T-cell (primary cell): Measurements from ENCODE around the gene RAB41. TPM values are rescaled to one million over a fixed set of nuclear protein-coding genes. Genes with fewer than 3 reads are reported as not detected.
"Not testable (repeated sequence)": the region's sequence is repeated elsewhere in the genome, so short reads cannot be mapped to it uniquely, and the experiment has no call there.

ENCODE experiments used
- ATAC-seq, 4 experiments: fragments of 200-7000 bp in 3 of 4; fragments of 150-1000 bp in 1 of 4; cut with Tn5 transposase; replicated peaks in 1 of 4; 1 replicate in 3 of 4; 2 replicates in 1 of 4; pipeline ENCODE4 v1.10.0; 2021; ENCODE audit warnings: moderate library complexity in 3 of 4, mild to moderate bottlenecking in 2 of 4, moderate number of reproducible peaks in 1 of 4
- CTCF ChIA-PET, 2 donors: fragments of 300-600 bp; sonication (Branson Sonifier 250); formaldehyde crosslinking; loops; one replicate each; lab custom pipeline; 2022; ENCODE audit warnings: antibody characterized with exemption in 2 of 2; lab: Charles Lee
- POLR2A ChIA-PET, 2 donors: fragments of 300-600 bp; sonication (Branson Sonifier 250); formaldehyde crosslinking; loops; one replicate each; lab custom pipeline; 2022; ENCODE audit warnings: antibody characterized with exemption in 2 of 2; lab: Charles Lee
- DNase-seq, 35 experiments: peaks; one replicate each; pipeline versions ENCODE4 v3.0.0 to v3.0.0-alpha.2; 2013 to 2023
- H3K27ac ChIP-seq: one replicate; pipeline ENCODE4 v1.5.1; 2013; ENCODE audit warnings: low read length
- H3K27me3 ChIP-seq, 2 experiments: replicated peaks in 1 of 2; 1 replicate in 1 of 2; 2 replicates in 1 of 2; pipeline versions ENCODE4 v1.6.1 to v1.7.0; 2013; ENCODE audit warnings: low read length in 1 of 2, mixed read lengths in 1 of 2; ENCODE audit not compliant: control insufficient read depth in 2 of 2, insufficient read depth in 2 of 2; ENCODE audit errors: extremely low read depth in 1 of 2
- H3K36me3 ChIP-seq, 2 donors: 1 replicate in 1 of 2; 2 replicates in 1 of 2; pipeline versions ENCODE4 v1.6.1 to v1.7.0; 2013; ENCODE audit warnings: low read length in 1 of 2; ENCODE audit not compliant: control insufficient read depth in 2 of 2, insufficient read depth in 1 of 2; ENCODE audit errors: extremely low read depth in 1 of 2
- H3K4me1 ChIP-seq, 2 experiments: 1 replicate in 1 of 2; 2 replicates in 1 of 2; pipeline versions ENCODE4 v1.6.1 to v1.7.0; 2013; ENCODE audit warnings: low read length in 2 of 2, mixed read lengths in 1 of 2; ENCODE audit not compliant: insufficient read depth in 2 of 2, control insufficient read depth in 1 of 2; ENCODE audit errors: extremely low read depth in 1 of 2
- H3K4me3 ChIP-seq, 2 donors: 1 replicate in 1 of 2; 2 replicates in 1 of 2; pipeline versions ENCODE4 v1.5.1 to v1.7.0; 2013; ENCODE audit warnings: mild to moderate bottlenecking in 2 of 2, low read length in 1 of 2, moderate library complexity in 1 of 2; ENCODE audit not compliant: control insufficient read depth in 1 of 2; ENCODE audit errors: extremely low read depth in 1 of 2
- H3K9me3 ChIP-seq: 2 replicates; pipeline ENCODE4 v1.7.0; 2013
- H3K27ac Mint-ChIP-seq, 2 donors: one replicate each; pipeline ENCODE4 v1.8.0; 2020 to 2021; ENCODE audit warnings: mild to moderate bottlenecking in 2 of 2, mixed read lengths in 2 of 2
- H3K27me3 Mint-ChIP-seq, 2 donors: one replicate each; pipeline ENCODE4 v1.8.0; 2021 to 2022; ENCODE audit warnings: mixed read lengths in 2 of 2
- H3K36me3 Mint-ChIP-seq: one replicate; pipeline ENCODE4 v1.8.0; 2021; ENCODE audit warnings: mixed read lengths
- H3K4me1 Mint-ChIP-seq, 3 donors: one replicate each; pipeline ENCODE4 v1.8.0; 2020 to 2022; ENCODE audit warnings: mixed read lengths in 3 of 3, mild to moderate bottlenecking in 1 of 3
- H3K4me3 Mint-ChIP-seq, 3 donors: one replicate each; pipeline ENCODE4 v1.8.0; 2020 to 2022; ENCODE audit warnings: mild to moderate bottlenecking in 3 of 3, mixed read lengths in 3 of 3, moderate library complexity in 3 of 3
- H3K9me3 Mint-ChIP-seq, 3 donors: one replicate each; pipeline ENCODE4 v1.8.0; 2020 to 2022; ENCODE audit warnings: mixed read lengths in 3 of 3
- WGBS: methylation state at CpG from one replicate; pipeline ENCODE4 v1.1.5; 2013; ENCODE audit warnings: missing lambda C conversion rate; ENCODE audit not compliant: insufficient coverage; 5-methylcytosine and 5-hydroxymethylcytosine counted together
- total RNA-seq, 35 experiments: library from RNA in 6 of 35; stranded (reverse) in 6 of 35; fragments of 120-200 nt in 1 of 35; gene quantifications; one replicate each; pipeline versions ENCODE4 v1.2.1 to v1.2.4 and lab custom pipeline; 2013 to 2026

Gene RAB41
- total RNA-seq, 5 donors from 2014 or later (not counting 1 experiment from before 2014, with no cell fraction given): not detected

- Mint-ChIP-seq H3K27me3 (peaks cover 0 to 4% of the 10 kb centered on the region in 2 donors), H3K4me1 (peaks cover 0 to 15% (median 3%) of the 10 kb centered on the region in 3 donors), H3K4me3 (no peak overlapping the region), H3K36me3 (no peaks in the 10 kb centered on the region), H3K9me3 (no peaks in the 10 kb centered on the region), H3K27ac (no peak overlapping the region)
- no CpG with 5 or more reads among the region's 3 CpGs for WGBS
- no peaks in the 10 kb centered on the region for H3K27me3 ChIP-seq
- peaks cover 0 to 2% of the 10 kb centered on the region in 2 experiments for H3K4me1 ChIP-seq
- ATAC-seq: no peak
- no peaks in the 10 kb centered on the region for H3K36me3 ChIP-seq
- DNase-seq: no peak
- H3K9me3 ChIP-seq: no peaks in the 10 kb centered on the region
- no peak overlapping the region for H3K4me3 ChIP-seq
- ChIA-PET POLR2A (no interaction called here), CTCF (no interaction called here)
- H3K27ac ChIP-seq: no peak overlapping the region
Observed at GRCh38 chrX:70301716-70302115, 19.7 kb downstream of the RAB41 start.

DNA sequence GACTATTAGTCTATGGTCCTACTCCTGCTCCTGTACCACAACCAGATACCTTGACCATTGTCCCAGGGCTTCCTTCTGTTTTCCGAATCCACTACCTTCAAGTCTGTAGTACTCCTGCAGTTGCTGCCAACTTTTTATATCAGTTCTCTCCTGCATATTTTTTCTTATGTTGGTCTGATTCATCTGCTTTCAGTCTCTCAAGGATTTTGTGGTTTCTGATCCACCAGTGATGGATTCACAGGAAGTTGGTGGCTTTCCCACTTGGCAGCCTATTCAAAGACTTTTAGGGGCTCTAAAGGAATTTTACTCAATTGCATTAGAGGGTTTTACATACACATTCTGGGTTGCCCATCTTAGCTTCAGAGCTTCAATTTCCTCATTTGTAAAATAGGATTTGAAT lies 31.5 kb downstream of the RAB41 start:
- H3K27me3 ChIP-seq: no peaks in the 10 kb centered on the region
- no peak overlapping the region for H3K27ac ChIP-seq
- WGBS: 100% methylated on average over 1 of the region's 1 CpG
- Mint-ChIP-seq H3K9me3 (no peaks in the 10 kb centered on the region), H3K36me3 (no peaks in the 10 kb centered on the region), H3K27ac (no peak overlapping the region), H3K4me3 (no peak overlapping the region), H3K27me3 (peaks cover 0 to 7% of the 10 kb centered on the region in 2 donors), H3K4me1 (peaks cover 0 to 9% (median 0%) of the 10 kb centered on the region in 3 donors)
- H3K36me3 ChIP-seq: no peaks in the 10 kb centered on the region
- POLR2A ChIA-PET: interaction anchor here in 1 of 2 donors (0.6 to 0.7 kb wide), 2 partner anchors 11 to 138 kb away, joined by 3 read pairs; no protein-coding TSS in a partner anchor
- H3K4me1 ChIP-seq: no peaks in the 10 kb centered on the region
- no peak for ATAC-seq
- no peak overlapping the region for H3K4me3 ChIP-seq
- DNase-seq: no peak
- CTCF ChIA-PET: no interaction called here
- no peaks in the 10 kb centered on the region for H3K9me3 ChIP-seq

GRCh38 chrX:70322784-70323183 lies 40.8 kb downstream of the RAB41 start:
- H3K9me3 Mint-ChIP-seq: no peaks in the 10 kb centered on the region
- CTCF ChIA-PET: no interaction called here
- no peak overlapping the region for H3K4me3 Mint-ChIP-seq
- DNase-seq (no peak), ATAC-seq (no peak)
- H3K27me3 ChIP-seq: no peaks in the 10 kb centered on the region
- no peaks in the 10 kb centered on the region for H3K4me1 ChIP-seq
- no peak overlapping the region for H3K27ac Mint-ChIP-seq
- H3K27ac ChIP-seq: no peak overlapping the region
- H3K4me3 ChIP-seq: no peak overlapping the region
- H3K27me3 Mint-ChIP-seq: peaks cover 0 to 22% of the 10 kb centered on the region in 2 donors
- WGBS: 86% methylated on average over 3 of the region's 4 CpGs
- no peaks in the 10 kb centered on the region for H3K36me3 ChIP-seq
- POLR2A ChIA-PET: no interaction called here
- H3K36me3 Mint-ChIP-seq: no peaks in the 10 kb centered on the region
- no peaks in the 10 kb centered on the region for H3K4me1 Mint-ChIP-seq
- no peaks in the 10 kb centered on the region for H3K9me3 ChIP-seq

- no CpG with 5 or more reads among the region's 6 CpGs for WGBS
- POLR2A ChIA-PET, H3K27ac Mint-ChIP-seq, H3K9me3 ChIP-seq, H3K4me1 ChIP-seq, H3K27me3 ChIP-seq, H3K4me1 Mint-ChIP-seq, H3K4me3 Mint-ChIP-seq, H3K9me3 Mint-ChIP-seq, ATAC-seq, H3K27ac ChIP-seq, H3K4me3 ChIP-seq, DNase-seq, H3K36me3 Mint-ChIP-seq, H3K36me3 ChIP-seq, CTCF ChIA-PET: not testable (repeated sequence)
- H3K27me3 Mint-ChIP-seq: peaks cover 0 to 22% of the 10 kb centered on the region in 2 donors
Observed at GRCh38 chrX:70323628-70324027, 41.7 kb downstream of the RAB41 start.

GRCh38 chrX:70324326-70324725 lies 42.4 kb downstream of the RAB41 start:
- ATAC-seq (no peak), DNase-seq (no peak)
- H3K9me3 ChIP-seq: no peaks in the 10 kb centered on the region
- no peaks in the 10 kb centered on the region for H3K4me1 ChIP-seq
- WGBS: no CpG with 5 or more reads among the region's 2 CpGs
- no peak overlapping the region for H3K27ac ChIP-seq
- ChIA-PET CTCF (no interaction called here), POLR2A (interaction anchor here in 1 of 2 donors (0.6 kb wide), 1 partner anchor 11 kb away, joined by 3 read pairs; no protein-coding TSS in a partner anchor)
- no peaks in the 10 kb centered on the region for H3K27me3 ChIP-seq
- H3K36me3 ChIP-seq: no peaks in the 10 kb centered on the region
- H3K4me1 Mint-ChIP-seq: no peaks in the 10 kb centered on the region
- H3K27me3 Mint-ChIP-seq: peaks cover 0 to 22% of the 10 kb centered on the region in 2 donors
- H3K36me3 Mint-ChIP-seq: no peaks in the 10 kb centered on the region
- H3K4me3 Mint-ChIP-seq: no peak overlapping the region
- H3K4me3 ChIP-seq: no peak overlapping the region
- H3K9me3 Mint-ChIP-seq: no peaks in the 10 kb centered on the region
- no peak overlapping the region for H3K27ac Mint-ChIP-seq

- no peaks in the 10 kb centered on the region for H3K4me1 ChIP-seq
- Mint-ChIP-seq H3K27ac (no peak overlapping the region), H3K36me3 (no peaks in the 10 kb centered on the region), H3K27me3 (peaks cover 0 to 14% of the 10 kb centered on the region in 2 donors), H3K4me1 (no peaks in the 10 kb centered on the region), H3K4me3 (no peak overlapping the region), H3K9me3 (no peaks in the 10 kb centered on the region)
- H3K4me3 ChIP-seq: no peak overlapping the region
- ChIA-PET CTCF (no interaction called here), POLR2A (no interaction called here)
- H3K36me3 ChIP-seq: no peaks in the 10 kb centered on the region
- WGBS: no CpG with 5 or more reads among the region's 1 CpG
- ATAC-seq (no peak), DNase-seq (no peak)
- no peaks in the 10 kb centered on the region for H3K27me3 ChIP-seq
- H3K27ac ChIP-seq: no peak overlapping the region
- H3K9me3 ChIP-seq: no peaks in the 10 kb centered on the region
Observed at GRCh38 chrX:70331161-70331560, 49.2 kb downstream of the RAB41 start.

- no peak for ATAC-seq
- H3K4me1 ChIP-seq: no peaks in the 10 kb centered on the region
- H3K27me3 Mint-ChIP-seq: peaks cover 0 to 1% of the 10 kb centered on the region in 2 donors
- H3K4me1 Mint-ChIP-seq: no peaks in the 10 kb centered on the region
- no CpG with 5 or more reads among the region's 1 CpG for WGBS
- ChIA-PET POLR2A (no interaction called here), CTCF (no interaction called here)
- no peaks in the 10 kb centered on the region for H3K36me3 ChIP-seq
- no peaks in the 10 kb centered on the region for H3K27me3 ChIP-seq
- no peaks in the 10 kb centered on the region for H3K9me3 ChIP-seq
- no peak for DNase-seq
- no peak overlapping the region for H3K27ac ChIP-seq
- no peak overlapping the region for H3K4me3 ChIP-seq
- no peaks in the 10 kb centered on the region for H3K9me3 Mint-ChIP-seq
- no peaks in the 10 kb centered on the region for H3K36me3 Mint-ChIP-seq
- H3K4me3 Mint-ChIP-seq: no peak overlapping the region
- H3K27ac Mint-ChIP-seq: peak overlapping the region in 1 of 2 donors; percentile 9
Observed at GRCh38 chrX:70332600-70332999, 50.6 kb downstream of the RAB41 start.
